HepG2 (cell line): ENCODE results near the gene EPHA5. TPM values are rescaled to one million over a fixed set of nuclear protein-coding genes. Genes with fewer than 3 reads are reported as not detected.

Experiments
- ATAC-seq: fragments of 200-7000 bp; cut with Tn5 transposase; 3 replicates; pipeline ENCODE4 v1.9.1; 2020; ENCODE audit warnings: mild to moderate bottlenecking, moderate library complexity
- BruUV-seq: library from RNA; stranded (reverse); fragments of 400-500 nt; replicated peaks from 2 replicates; lab custom pipeline; 2021; lab: Mats Ljungman, UMichigan
- CTCF ChIA-PET: fragments of 300-600 bp; formaldehyde crosslinking; extraction: SDS; loops from one replicate; lab custom pipeline; 2021; ENCODE audit warnings: low total read pairs, inconsistent platforms, low intra/inter-chr PET ratio; lab: Yijun Ruan, JAX
- POLR2A ChIA-PET: fragments of 350-600 bp; sonication (Branson Sonifier 250); formaldehyde crosslinking; loops from one replicate; lab custom pipeline; 2020; ENCODE audit warnings: antibody characterized with exemption, inconsistent platforms; lab: Yijun Ruan, JAX
- DNase-seq: peaks from one replicate; pipeline ENCODE4 v3.0.0-alpha.2; 2015; ENCODE audit warnings: low spot score
- FAIRE-seq: peaks from 3 replicates; lab custom pipeline; 2011; peaks lifted over from hg19 to GRCh38; lab: Jason Lieb, UNC
- H2AFZ ChIP-seq: one replicate; pipeline ENCODE4 v1.6.1; 2011; ENCODE audit warnings: low read length, inconsistent platforms
- H3K27ac ChIP-seq: fragments of 300-600 bp; 3 replicates; pipeline ENCODE4 v1.8.0; 2011; ENCODE audit warnings: mixed run types, mild to moderate bottlenecking, mixed read lengths, low read length, inconsistent platforms; ENCODE audit not compliant: insufficient read depth; ENCODE audit errors: extremely low read length
- H3K27me3 ChIP-seq, 2 experiments: fragments of 200-600 bp in 1 of 2; 2 replicates in 1 of 2; 3 replicates in 1 of 2; pipeline versions ENCODE4 v1.6.0 to v1.8.0; 2011; ENCODE audit warnings: low read length in 2 of 2, mild to moderate bottlenecking in 2 of 2, moderate library complexity in 2 of 2, inconsistent platforms in 1 of 2; ENCODE audit not compliant: insufficient read depth in 2 of 2, control insufficient read depth in 1 of 2
- H3K36me3 ChIP-seq, 2 experiments: fragments of 200-600 bp in 1 of 2; replicated peaks in 1 of 2; 2 replicates in 1 of 2; 3 replicates in 1 of 2; pipeline versions ENCODE4 v1.5.1 to v1.8.0; 2011; ENCODE audit warnings: low read length in 2 of 2, inconsistent platforms in 1 of 2; ENCODE audit not compliant: insufficient read depth in 2 of 2, control insufficient read depth in 1 of 2
- H3K4me1 ChIP-seq: 2 replicates; pipeline ENCODE4 v1.5.1; 2012; ENCODE audit warnings: low read length, inconsistent platforms; ENCODE audit not compliant: insufficient read depth
- H3K4me2 ChIP-seq: 2 replicates; pipeline ENCODE4 v1.6.0; 2011; ENCODE audit warnings: low read depth, low read length, inconsistent platforms
- H3K4me3 ChIP-seq, 3 experiments: fragments of 200-600 bp in 1 of 3; sonication (generic), shearing (Covaris generic) in 1 of 3; replicated peaks in 1 of 3; 2 replicates each; pipeline ENCODE4 v1.5.1; 2011 to 2016; ENCODE audit warnings: low read length in 3 of 3, inconsistent platforms in 2 of 3, low read depth in 2 of 3, mild to moderate bottlenecking in 2 of 3, control low read depth in 1 of 3, mixed read lengths in 1 of 3; ENCODE audit not compliant: insufficient read depth in 1 of 3
- H3K79me2 ChIP-seq: one replicate; pipeline ENCODE4 v1.6.1; 2011; ENCODE audit warnings: low read length, inconsistent platforms; ENCODE audit not compliant: insufficient read depth
- H3K9ac ChIP-seq: 2 replicates; pipeline ENCODE4 v1.6.0; 2011; ENCODE audit warnings: mild to moderate bottlenecking, low read depth, low read length, inconsistent platforms; ENCODE audit not compliant: insufficient read depth
- H3K9me3 ChIP-seq: 2 replicates; pipeline ENCODE4 v1.5.1; 2012; ENCODE audit warnings: mild to moderate bottlenecking, low read length
- H4K20me1 ChIP-seq: 2 replicates; pipeline ENCODE4 v1.6.0; 2011; ENCODE audit warnings: inconsistent platforms, mild to moderate bottlenecking, low read length, moderate library complexity; ENCODE audit not compliant: insufficient read depth
- ATAD3A ChIP-seq: sonication (generic); formaldehyde crosslinking; IDR thresholded peaks from 2 replicates; pipeline ENCODE4 v1.4.0; 2020; ENCODE audit warnings: missing genetic modification reagents
- CEBPB ChIP-seq: IDR thresholded peaks from 2 replicates; pipeline ENCODE4 v1.6.1; 2011; ENCODE audit warnings: low read depth, low read length, improper control_type of control experiment, borderline replicate concordance
- NR2C2 ChIP-seq: sonication (generic); formaldehyde crosslinking; IDR thresholded peaks from 2 replicates; pipeline ENCODE4 v1.4.0; 2020; ENCODE audit warnings: missing genetic modification reagents, mild to moderate bottlenecking, moderate library complexity, borderline replicate concordance
- TAF15 ChIP-seq: fragments of 200-400 bp; formaldehyde crosslinking; IDR thresholded peaks from one replicate; pipeline ENCODE4 v1.6.1; 2018; ENCODE audit warnings: mild to moderate bottlenecking, low read depth, low read length; ENCODE audit not compliant: poor library complexity, severe bottlenecking
- ZNF674 ChIP-seq: sonication (generic); formaldehyde crosslinking; IDR thresholded peaks from 2 replicates; pipeline ENCODE4 v1.5.0; 2020; ENCODE audit warnings: low read depth, mild to moderate bottlenecking, missing genetic modification reagents
- WGBS: methylation state at CpG from one replicate; pipeline ENCODE4 v1.1.6; 2017; ENCODE audit warnings: low lambda C conversion rate; 5-methylcytosine and 5-hydroxymethylcytosine counted together
- in situ Hi-C: cut with HindIII; loops from 2 replicates; pipeline ENCODE4 v1.10.0; 2017; ENCODE audit warnings: low pct_unique_long_range_greater_than_20kb; ENCODE audit not compliant: extremely low pct_ligation_motif_present
- intact Hi-C: fragments of 100-400 bp; cut with micrococcal nuclease; formaldehyde crosslinking; loops from one replicate; pipeline ENCODE4 v1.10.0; 2022; ENCODE audit not compliant: unreplicated experiment
- polyA plus RNA-seq, 8 experiments: library from polyadenylated mRNA; depleted of rRNA in 3 of 8; stranded (reverse) in 7 of 8; unstranded in 1 of 8; fragments of >200 nt; fragmentation: Illumina TruSeq in 4 of 8; extraction: Trizol in 4 of 8; gene quantifications; 2 replicates each; pipeline versions ENCODE4 v1.2.1 to v1.2.3, GENCODE V29; 2011 to 2016; ENCODE audit warnings: low read depth in 4 of 8, missing spikeins in 1 of 8, mixed read lengths in 1 of 8; ENCODE audit not compliant: insufficient read depth in 1 of 8
- total RNA-seq, 5 experiments: library from RNA; depleted of rRNA; stranded (reverse); fragments of >200 nt; fragmentation: Illumina TruSeq; extraction: Trizol; gene quantifications; 2 replicates each; pipeline ENCODE4 v1.2.3, GENCODE V29; 2016; ENCODE audit warnings: low read depth in 1 of 5
- TF ChIP-seq, protein P1 (sequence below): sonication (generic); formaldehyde crosslinking; IDR thresholded peaks from 2 replicates; pipeline ENCODE4 v1.4.0; 2020; ENCODE audit warnings: mild to moderate bottlenecking, low read depth, missing genetic modification reagents
- TF ChIP-seq, protein P2 (sequence below): IDR thresholded peaks from 2 replicates; pipeline ENCODE4 v1.6.1; 2016; ENCODE audit warnings: control low read depth

Gene EPHA5
- total and polyA plus RNA-seq, 2 of the 13 experiments (the other 11 are each of a cell fraction or from before 2014, with no cell fraction given), result not detected

DNA sequence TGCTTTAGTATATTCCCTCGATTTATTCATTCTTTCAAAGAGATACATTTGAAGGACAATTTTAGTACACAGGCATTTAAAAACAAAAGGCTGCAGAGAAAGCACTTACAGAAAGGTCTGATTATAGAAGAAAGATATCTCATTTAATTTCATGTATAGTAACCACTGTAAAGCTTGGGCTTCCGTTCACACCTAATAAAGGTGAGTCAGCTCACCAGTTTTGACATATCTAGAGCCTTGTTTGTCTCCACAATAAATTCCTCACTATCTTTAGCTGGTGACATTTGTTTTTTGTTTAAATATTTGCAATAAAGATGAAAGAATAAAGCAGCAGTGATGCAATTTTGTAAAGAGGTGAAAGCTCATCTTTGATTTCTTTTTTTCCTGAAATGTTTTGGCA lies 1.1 kb upstream of the EPHA5 start:
- no peak for FAIRE-seq
- Histone ChIP-seq H3K36me3 (no peaks in the 10 kb centered on the region), H3K9me3 (no peaks in the 10 kb centered on the region), H4K20me1 (no peaks in the 10 kb centered on the region), H3K4me2 (no peak overlapping the region), H3K27ac (no peak overlapping the region), H3K79me2 (no peaks in the 10 kb centered on the region), H3K4me1 (peaks cover 19% of the 10 kb centered on the region), H3K4me3 (no peak overlapping the region), H3K9ac (no peak overlapping the region), H2AFZ (no peak overlapping the region), H3K27me3 (peaks cover 3 to 27% of the 10 kb centered on the region in 2 experiments; a peak in 2 of 5 replicates)
- no peak for ATAC-seq
- intact Hi-C loops (no loop called here), in situ Hi-C loops (no loop called here)
- TF ChIP-seq CEBPB (peak; percentile 31; the same call in 1 of the 2 replicates), NR2C2 (CRISPR knock-in tag) (no peak)
- TF ChIP-seq, protein P1, sequence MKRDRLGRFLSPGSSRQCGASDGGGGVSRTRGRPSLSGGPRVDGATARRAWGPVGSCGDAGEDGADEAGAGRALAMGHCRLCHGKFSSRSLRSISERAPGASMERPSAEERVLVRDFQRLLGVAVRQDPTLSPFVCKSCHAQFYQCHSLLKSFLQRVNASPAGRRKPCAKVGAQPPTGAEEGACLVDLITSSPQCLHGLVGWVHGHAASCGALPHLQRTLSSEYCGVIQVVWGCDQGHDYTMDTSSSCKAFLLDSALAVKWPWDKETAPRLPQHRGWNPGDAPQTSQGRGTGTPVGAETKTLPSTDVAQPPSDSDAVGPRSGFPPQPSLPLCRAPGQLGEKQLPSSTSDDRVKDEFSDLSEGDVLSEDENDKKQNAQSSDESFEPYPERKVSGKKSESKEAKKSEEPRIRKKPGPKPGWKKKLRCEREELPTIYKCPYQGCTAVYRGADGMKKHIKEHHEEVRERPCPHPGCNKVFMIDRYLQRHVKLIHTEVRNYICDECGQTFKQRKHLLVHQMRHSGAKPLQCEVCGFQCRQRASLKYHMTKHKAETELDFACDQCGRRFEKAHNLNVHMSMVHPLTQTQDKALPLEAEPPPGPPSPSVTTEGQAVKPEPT, result no peak
- DNase-seq, result peak; percentile 6
- POLR2A ChIA-PET, result no interaction called here
- CTCF ChIA-PET, result no interaction called here
- no TSS peak for BruUV-seq
- 3% methylated on average over 2 of the region's 2 CpGs for WGBS

DNA sequence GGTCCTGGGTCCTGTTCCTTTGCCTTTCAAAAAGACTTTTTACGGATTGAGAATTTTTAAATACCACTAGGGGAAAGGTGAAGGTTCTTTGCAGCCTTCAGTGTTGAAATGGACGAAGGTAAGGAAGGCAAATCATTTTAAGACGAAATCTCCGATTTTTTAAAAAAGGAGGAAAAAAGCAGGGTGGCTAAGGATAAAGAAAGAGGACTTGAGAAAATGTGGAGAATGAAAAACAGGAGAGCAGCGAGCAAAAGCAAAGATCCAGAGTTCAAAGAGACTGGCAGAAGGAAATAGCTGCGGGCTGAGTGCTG lies 314 bp downstream of the EPHA5 start:
- no TSS peak for BruUV-seq
- Histone ChIP-seq H3K4me2 (peak overlapping the region; percentile 54), H4K20me1 (no peaks in the 10 kb centered on the region), H3K9me3 (no peaks in the 10 kb centered on the region), H3K36me3 (no peaks in the 10 kb centered on the region), H3K27me3 (peaks cover 3 to 27% of the 10 kb centered on the region in 2 experiments; a peak in 2 of 5 replicates), H3K4me3 (peak overlapping the region in 1 of 3 experiments; percentile 44; a peak in 1 of 6 replicates), H2AFZ (no peak overlapping the region), H3K27ac (no peak overlapping the region), H3K79me2 (no peaks in the 10 kb centered on the region), H3K4me1 (peaks cover 19% of the 10 kb centered on the region), H3K9ac (no peak overlapping the region)
- POLR2A ChIA-PET, result no interaction called here
- CTCF ChIA-PET, result no interaction called here
- in situ Hi-C loops, result no loop called here
- no peak for TF ChIP-seq TAF15
- no peak for TF ChIP-seq ATAD3A (CRISPR knock-in tag)
- no peak for TF ChIP-seq ZNF674
- TF ChIP-seq, protein P2, sequence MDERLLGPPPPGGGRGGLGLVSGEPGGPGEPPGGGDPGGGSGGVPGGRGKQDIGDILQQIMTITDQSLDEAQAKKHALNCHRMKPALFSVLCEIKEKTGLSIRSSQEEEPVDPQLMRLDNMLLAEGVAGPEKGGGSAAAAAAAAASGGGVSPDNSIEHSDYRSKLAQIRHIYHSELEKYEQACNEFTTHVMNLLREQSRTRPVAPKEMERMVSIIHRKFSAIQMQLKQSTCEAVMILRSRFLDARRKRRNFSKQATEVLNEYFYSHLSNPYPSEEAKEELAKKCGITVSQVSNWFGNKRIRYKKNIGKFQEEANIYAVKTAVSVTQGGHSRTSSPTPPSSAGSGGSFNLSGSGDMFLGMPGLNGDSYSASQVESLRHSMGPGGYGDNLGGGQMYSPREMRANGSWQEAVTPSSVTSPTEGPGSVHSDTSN, result no peak
- DNase-seq, result no peak
- no peak for FAIRE-seq
- WGBS, result 12% methylated on average over 6 of the region's 6 CpGs
- no peak for ATAC-seq
- intact Hi-C loops, result no loop called here
